Activated CD8-positive, alpha-beta memory T cell treated with anti-CD3 and anti-CD28 coated beads for 4 hours (primary cell): Measurements from ENCODE around the gene FUOM.
A peak's percentile ranks its signal among the peaks of the same experiment; 100 is the strongest.
"Not testable (repeated sequence)": the region's sequence is repeated elsewhere in the genome, so short reads cannot be mapped to it uniquely, and the experiment has no call there.

Experiments used
- DNase-seq, 2 donors: peaks; one replicate each; pipeline ENCODE4 v3.0.0-alpha.2; 2020; ENCODE audit warnings: low read depth in 2 of 2

The FUOM gene

GRCh38 chr10:133388973-133389818, 31.4 kb upstream of the FUOM start:
- no peak for DNase-seq

- DNase-seq = no peak
Measured at GRCh38 chr10:133388236-133388972, 30.6 kb upstream of the FUOM start.

GRCh38 chr10:133386951-133387350, 29.1 kb upstream of the FUOM start:
- not testable (repeated sequence) for DNase-seq

GRCh38 chr10:133385214-133385613, 27.4 kb upstream of the FUOM start:
- no peak for DNase-seq

GRCh38 chr10:133384071-133384470, 26.3 kb upstream of the FUOM start:
- no peak for DNase-seq

GRCh38 chr10:133383551-133383950, 25.7 kb upstream of the FUOM start:
- no peak for DNase-seq

- no peak for DNase-seq
Measured at GRCh38 chr10:133381036-133381435, 23.2 kb upstream of the FUOM start.

GRCh38 chr10:133379801-133380666, 22.2 kb upstream of the FUOM start:
- no peak for DNase-seq

- peak in 1 of 2 donors; percentile 27 for DNase-seq
Measured at GRCh38 chr10:133379152-133379800, 21.5 kb upstream of the FUOM start, which contains the start of gene PAOX. Gene PAOX, plus strand, starts transcription at chr10:133379262. Its CDS starts 55 bp downstream, at chr10:133379317.

- no peak for DNase-seq
Measured at GRCh38 chr10:133378251-133379096, 20.7 kb upstream of the FUOM start.

- no peak for DNase-seq
Measured at GRCh38 chr10:133377818-133378250, 20.0 kb upstream of the FUOM start.

- DNase-seq = no peak
Measured at GRCh38 chr10:133377025-133377817, 19.4 kb upstream of the FUOM start.

GRCh38 chr10:133376183-133376582, 18.4 kb upstream of the FUOM start:
- not testable (repeated sequence) for DNase-seq

- no peak for DNase-seq
Measured at GRCh38 chr10:133375357-133376115, 17.7 kb upstream of the FUOM start.

GRCh38 chr10:133373174-133374090, 15.6 kb upstream of the FUOM start, which contains the start of gene ECHS1:
Gene ECHS1, minus strand, starts transcription at chr10:133373354. Its CDS starts 21 bp downstream, at chr10:133373333.
- peak; percentile 82 to 84 for DNase-seq

GRCh38 chr10:133372507-133372906, 14.7 kb upstream of the FUOM start:
- DNase-seq = no peak

- DNase-seq = no peak
Measured at GRCh38 chr10:133370030-133370786, 12.4 kb upstream of the FUOM start.
